HepG2 (cell line): Measurements from ENCODE around the gene GRB10.

Source experiments
- BRCA1 ChIP-seq: sonication (generic); formaldehyde crosslinking; IDR thresholded peaks from 2 replicates; pipeline ENCODE4 v1.4.0; 2020; ENCODE audit warnings: missing genetic modification reagents
- ESRRA ChIP-seq: sonication (generic); formaldehyde crosslinking; IDR thresholded peaks from 2 replicates; pipeline ENCODE4 v1.5.1; 2020; ENCODE audit warnings: mild to moderate bottlenecking, low read depth, missing genetic modification reagents
- FOSL1 ChIP-seq: sonication (generic); formaldehyde crosslinking; IDR thresholded peaks from 2 replicates; pipeline ENCODE4 v1.9.0; 2021; ENCODE audit warnings: missing genetic modification reagents, borderline replicate concordance
- FOXM1 ChIP-seq: sonication (generic); formaldehyde crosslinking; IDR thresholded peaks from 2 replicates; pipeline ENCODE4 v1.5.0; 2020; ENCODE audit warnings: missing genetic modification reagents
- HNF4A ChIP-seq: sonication (generic); formaldehyde crosslinking; IDR thresholded peaks from 2 replicates; pipeline ENCODE4 v1.4.0; 2020; ENCODE audit warnings: missing genetic modification reagents
- JUNB ChIP-seq: sonication (generic); formaldehyde crosslinking; IDR thresholded peaks from 2 replicates; pipeline ENCODE4 v1.8.0; 2022; ENCODE audit warnings: missing genetic modification reagents, mild to moderate bottlenecking, borderline replicate concordance
- MTA3 ChIP-seq: sonication (generic); formaldehyde crosslinking; IDR thresholded peaks from 2 replicates; pipeline ENCODE4 v1.4.0; 2020; ENCODE audit warnings: missing genetic modification reagents
- SOX5 ChIP-seq: IDR thresholded peaks from 2 replicates; pipeline ENCODE4 v1.6.1; 2016; ENCODE audit warnings: borderline replicate concordance
- ZC3H4 ChIP-seq: sonication (generic); formaldehyde crosslinking; IDR thresholded peaks from 2 replicates; pipeline ENCODE4 v1.4.0; 2020; ENCODE audit warnings: missing genetic modification reagents, borderline replicate concordance
- ZNF121 ChIP-seq: sonication (generic); formaldehyde crosslinking; IDR thresholded peaks from 2 replicates; pipeline ENCODE4 v1.5.0; 2020; ENCODE audit warnings: mild to moderate bottlenecking, missing genetic modification reagents
- ZNF761 ChIP-seq: sonication (generic); formaldehyde crosslinking; conservative IDR thresholded peaks from 2 replicates; pipeline ENCODE4 v1.4.0; 2020; ENCODE audit warnings: mild to moderate bottlenecking, missing genetic modification reagents
- TF ChIP-seq, protein P1 (sequence below): sonication (generic); formaldehyde crosslinking; IDR thresholded peaks from 2 replicates; pipeline ENCODE4 v1.5.0; 2020; ENCODE audit warnings: mild to moderate bottlenecking, missing genetic modification reagents, moderate library complexity
- TF ChIP-seq, protein P2 (sequence below): IDR thresholded peaks from 2 replicates; pipeline ENCODE4 v1.6.1; 2016; ENCODE audit warnings: low read depth, control low read depth

DNA sequence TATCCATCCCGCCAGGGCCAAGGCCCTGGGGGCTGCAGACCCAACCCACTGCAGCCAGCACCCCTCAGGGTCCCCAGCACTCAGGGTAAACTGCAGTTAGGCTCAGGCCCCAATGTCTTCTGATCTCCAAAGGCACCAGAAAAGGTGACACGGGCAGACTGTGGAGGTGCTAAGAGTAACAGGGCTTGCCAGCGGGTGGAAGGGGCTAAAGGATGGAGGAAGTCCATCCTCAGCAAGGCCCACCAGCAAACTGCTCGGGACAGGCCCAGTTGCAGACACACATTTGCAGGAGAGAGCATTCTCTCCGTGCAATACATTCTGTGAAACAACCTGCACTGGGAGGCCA, 121.9 kb downstream of the GRB10 start:
- TF ChIP-seq SOX5 (CRISPR knock-in tag) (no peak), ZNF121 (CRISPR knock-in tag) (no peak), FOSL1 (CRISPR knock-in tag) (no peak), ESRRA (CRISPR knock-in tag) (no peak), FOXM1 (CRISPR knock-in tag) (no peak), HNF4A (CRISPR knock-in tag) (no peak), BRCA1 (CRISPR knock-in tag) (no peak), ZNF761 (CRISPR knock-in tag) (no peak), ZC3H4 (CRISPR knock-in tag) (no peak), MTA3 (CRISPR knock-in tag) (no peak), JUNB (no peak)
- TF ChIP-seq, protein P1, sequence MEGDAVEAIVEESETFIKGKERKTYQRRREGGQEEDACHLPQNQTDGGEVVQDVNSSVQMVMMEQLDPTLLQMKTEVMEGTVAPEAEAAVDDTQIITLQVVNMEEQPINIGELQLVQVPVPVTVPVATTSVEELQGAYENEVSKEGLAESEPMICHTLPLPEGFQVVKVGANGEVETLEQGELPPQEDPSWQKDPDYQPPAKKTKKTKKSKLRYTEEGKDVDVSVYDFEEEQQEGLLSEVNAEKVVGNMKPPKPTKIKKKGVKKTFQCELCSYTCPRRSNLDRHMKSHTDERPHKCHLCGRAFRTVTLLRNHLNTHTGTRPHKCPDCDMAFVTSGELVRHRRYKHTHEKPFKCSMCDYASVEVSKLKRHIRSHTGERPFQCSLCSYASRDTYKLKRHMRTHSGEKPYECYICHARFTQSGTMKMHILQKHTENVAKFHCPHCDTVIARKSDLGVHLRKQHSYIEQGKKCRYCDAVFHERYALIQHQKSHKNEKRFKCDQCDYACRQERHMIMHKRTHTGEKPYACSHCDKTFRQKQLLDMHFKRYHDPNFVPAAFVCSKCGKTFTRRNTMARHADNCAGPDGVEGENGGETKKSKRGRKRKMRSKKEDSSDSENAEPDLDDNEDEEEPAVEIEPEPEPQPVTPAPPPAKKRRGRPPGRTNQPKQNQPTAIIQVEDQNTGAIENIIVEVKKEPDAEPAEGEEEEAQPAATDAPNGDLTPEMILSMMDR (CRISPR knock-in tag) = no peak
- TF ChIP-seq, protein P2, sequence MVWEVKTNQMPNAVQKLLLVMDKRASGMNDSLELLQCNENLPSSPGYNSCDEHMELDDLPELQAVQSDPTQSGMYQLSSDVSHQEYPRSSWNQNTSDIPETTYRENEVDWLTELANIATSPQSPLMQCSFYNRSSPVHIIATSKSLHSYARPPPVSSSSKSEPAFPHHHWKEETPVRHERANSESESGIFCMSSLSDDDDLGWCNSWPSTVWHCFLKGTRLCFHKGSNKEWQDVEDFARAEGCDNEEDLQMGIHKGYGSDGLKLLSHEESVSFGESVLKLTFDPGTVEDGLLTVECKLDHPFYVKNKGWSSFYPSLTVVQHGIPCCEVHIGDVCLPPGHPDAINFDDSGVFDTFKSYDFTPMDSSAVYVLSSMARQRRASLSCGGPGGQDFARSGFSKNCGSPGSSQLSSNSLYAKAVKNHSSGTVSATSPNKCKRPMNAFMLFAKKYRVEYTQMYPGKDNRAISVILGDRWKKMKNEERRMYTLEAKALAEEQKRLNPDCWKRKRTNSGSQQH (CRISPR knock-in tag) = no peak
